GM12892 (cell line): Measurements from ENCODE around the gene BRSK1.

Source experiments
- POLR2A ChIP-seq: IDR thresholded peaks from 2 replicates; pipeline ENCODE4 v1.6.1; 2011; ENCODE audit warnings: low read depth, low read length, control low read depth
- TAF1 ChIP-seq: IDR thresholded peaks from 2 replicates; pipeline ENCODE4 v1.6.1; 2011; ENCODE audit warnings: low read depth, mild to moderate bottlenecking, control low read depth, low read length, borderline replicate concordance

DNA sequence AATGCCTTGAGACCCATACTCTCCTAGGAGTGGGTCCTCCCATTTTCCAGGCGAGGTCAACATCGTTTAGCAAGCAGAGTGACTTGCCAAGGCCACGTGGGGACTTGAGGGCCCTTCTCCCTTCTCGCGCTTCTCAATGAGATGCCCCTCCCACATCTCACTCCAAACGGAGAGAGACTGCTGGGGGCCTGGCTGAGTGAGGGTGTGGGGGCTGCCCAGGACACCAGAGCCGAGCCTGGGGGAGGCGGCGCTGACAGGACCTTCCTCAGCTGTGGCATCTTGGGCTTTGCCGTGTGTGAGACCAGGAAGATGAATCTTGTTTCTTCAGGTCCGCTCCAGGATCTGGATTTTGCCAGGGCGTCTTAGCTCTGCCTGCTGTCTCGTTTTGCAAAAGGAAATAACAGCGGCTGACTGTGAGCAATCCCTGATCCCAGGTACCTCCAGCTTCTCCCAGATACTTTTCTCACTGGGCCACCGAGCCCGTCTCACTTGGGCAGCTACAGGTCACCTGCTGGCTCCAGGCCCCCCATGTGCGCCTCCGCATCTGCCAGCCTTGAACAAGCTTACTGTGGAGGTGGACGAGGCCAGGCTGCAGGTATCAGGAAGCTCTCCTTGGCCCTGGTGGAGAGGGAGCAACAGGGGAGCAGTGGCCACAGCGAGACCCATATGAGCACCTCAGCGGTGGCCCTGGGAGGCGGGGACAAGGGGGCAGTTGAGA, 64.7 kb downstream of the BRSK1 start:
- no peak for TF ChIP-seq POLR2A
- no peak for TF ChIP-seq TAF1
